Liver (tissue), 9 donors: ENCODE measurements around the gene BPIFA3. TPM values are rescaled to one million over a fixed set of nuclear protein-coding genes. Genes with fewer than 3 reads are reported as not detected.

ENCODE experiments used
- DNase-seq: peaks from one replicate; pipeline ENCODE4 v3.0.0-alpha.2; 2017; ENCODE audit warnings: low spot score
- H3K27ac ChIP-seq, 2 donors: one replicate each; pipeline ENCODE4 v1.7.0; 2013; ENCODE audit warnings: inconsistent platforms in 2 of 2, low read length in 2 of 2, control low read depth in 1 of 2, low read depth in 1 of 2, mild to moderate bottlenecking in 1 of 2
- H3K27me3 ChIP-seq, 4 donors: one replicate each; pipeline versions ENCODE4 v1.6.1 to v1.7.0; 2013; ENCODE audit warnings: low read length in 3 of 4, inconsistent platforms in 1 of 4, mild to moderate bottlenecking in 1 of 4, moderate library complexity in 1 of 4; ENCODE audit not compliant: control insufficient read depth in 4 of 4, insufficient read depth in 4 of 4
- H3K36me3 ChIP-seq, 4 donors: one replicate each; pipeline versions ENCODE4 v1.6.1 to v1.7.0; 2013; ENCODE audit warnings: low read length in 3 of 4, mild to moderate bottlenecking in 3 of 4, low read depth in 1 of 4, moderate library complexity in 1 of 4; ENCODE audit not compliant: control insufficient read depth in 4 of 4, insufficient read depth in 3 of 4
- H3K4me1 ChIP-seq, 4 donors: one replicate each; pipeline versions ENCODE4 v1.6.1 to v1.7.0; 2013; ENCODE audit warnings: low read length in 3 of 4, mild to moderate bottlenecking in 3 of 4, moderate library complexity in 1 of 4; ENCODE audit not compliant: control insufficient read depth in 4 of 4, insufficient read depth in 4 of 4
- H3K4me3 ChIP-seq, 3 donors: one replicate each; pipeline versions ENCODE4 v1.6.1 to v1.7.0; 2013; ENCODE audit warnings: low read length in 3 of 3, control low read depth in 1 of 3, low read depth in 1 of 3, mild to moderate bottlenecking in 1 of 3
- H3K9ac ChIP-seq, 2 donors: one replicate each; pipeline ENCODE4 v1.7.0; 2013; ENCODE audit warnings: low read length in 2 of 2, mild to moderate bottlenecking in 2 of 2, moderate library complexity in 2 of 2, control low read depth in 1 of 2, low read depth in 1 of 2
- H3K9me3 ChIP-seq, 4 donors: one replicate each; pipeline versions ENCODE4 v1.6.1 to v1.7.0; 2013; ENCODE audit warnings: low read length in 3 of 4; ENCODE audit not compliant: control insufficient read depth in 4 of 4
- CTCF ChIP-seq: fragments of 150-350 bp; IDR thresholded peaks from 2 replicates; pipeline ENCODE4 v1.5.1; 2017; ENCODE audit warnings: improper control_type of control experiment, low read depth, low read length; ENCODE audit not compliant: missing input control
- EGR1 ChIP-seq, 2 donors: IDR thresholded peaks; 2 replicates each; pipeline ENCODE4 v1.6.1; 2016 to 2018; ENCODE audit warnings: antibody characterized with exemption in 2 of 2, low read depth in 2 of 2
- FOXA1 ChIP-seq: IDR thresholded peaks from 2 replicates; pipeline ENCODE4 v1.6.1; 2016; ENCODE audit warnings: antibody characterized with exemption
- FOXA2 ChIP-seq: IDR thresholded peaks from 2 replicates; pipeline ENCODE4 v1.6.1; 2016; ENCODE audit warnings: antibody characterized with exemption
- GABPA ChIP-seq, 2 donors: IDR thresholded peaks in 1 of 2; conservative IDR thresholded peaks in 1 of 2; 2 replicates each; pipeline ENCODE4 v1.6.1; 2016; ENCODE audit warnings: antibody characterized with exemption in 2 of 2, mild to moderate bottlenecking in 1 of 2, moderate library complexity in 1 of 2
- HNF4A ChIP-seq, 2 donors: conservative IDR thresholded peaks; 2 replicates each; pipeline ENCODE4 v1.6.1; 2016; ENCODE audit warnings: antibody characterized with exemption in 2 of 2, mild to moderate bottlenecking in 2 of 2
- HNF4G ChIP-seq: IDR thresholded peaks from 2 replicates; pipeline ENCODE4 v1.6.1; 2016; ENCODE audit warnings: antibody characterized with exemption
- JUND ChIP-seq, 2 donors: IDR thresholded peaks; 2 replicates each; pipeline ENCODE4 v1.6.1; 2016; ENCODE audit warnings: antibody characterized with exemption in 2 of 2
- MAX ChIP-seq: IDR thresholded peaks from 2 replicates; pipeline ENCODE4 v1.6.1; 2016; ENCODE audit warnings: antibody characterized with exemption
- NR2F2 ChIP-seq: IDR thresholded peaks from 2 replicates; pipeline ENCODE4 v1.6.1; 2016; ENCODE audit warnings: antibody characterized with exemption
- RAD21 ChIP-seq, 2 donors: IDR thresholded peaks; 2 replicates each; pipeline ENCODE4 v1.6.1; 2016; ENCODE audit warnings: antibody characterized with exemption in 2 of 2, mild to moderate bottlenecking in 2 of 2
- REST ChIP-seq: IDR thresholded peaks from 2 replicates; pipeline ENCODE4 v1.6.1; 2016; ENCODE audit warnings: antibody characterized with exemption, mild to moderate bottlenecking
- RXRA ChIP-seq, 2 donors: IDR thresholded peaks; 2 replicates each; pipeline ENCODE4 v1.6.1; 2017 to 2018; ENCODE audit warnings: antibody characterized with exemption in 2 of 2, mild to moderate bottlenecking in 1 of 2
- SP1 ChIP-seq: IDR thresholded peaks from 2 replicates; pipeline ENCODE4 v1.6.1; 2018; ENCODE audit warnings: antibody characterized with exemption, mild to moderate bottlenecking
- TAF1 ChIP-seq: conservative IDR thresholded peaks from 2 replicates; pipeline ENCODE4 v1.6.1; 2016; ENCODE audit warnings: antibody characterized with exemption, mild to moderate bottlenecking
- YY1 ChIP-seq: IDR thresholded peaks from 2 replicates; pipeline ENCODE4 v1.6.1; 2016; ENCODE audit warnings: antibody characterized with exemption, mild to moderate bottlenecking
- ZBTB33 ChIP-seq: IDR thresholded peaks from 2 replicates; pipeline ENCODE4 v1.6.1; 2016; ENCODE audit warnings: antibody characterized with exemption
- WGBS: extraction: QIAGEN DNeasy Blood & Tissue Kit; methylation state at CpG from one replicate; pipeline ENCODE4 v1.1.7; 2013; 5-methylcytosine and 5-hydroxymethylcytosine counted together
- polyA plus RNA-seq, 2 donors: library from polyadenylated mRNA; stranded (reverse) in 1 of 2; unstranded in 1 of 2; fragments of 200-250 nt in 1 of 2; fragments of >200 nt in 1 of 2; fragmentation: Nextera tagmentation in 1 of 2; extraction: Ambion mirVana in 1 of 2; gene quantifications; one replicate each; pipeline versions ENCODE4 v1.2.1 to v1.2.3, GENCODE V29; 2013 to 2015
- total RNA-seq, 2 donors: library from RNA; depleted of rRNA; stranded (reverse); fragments of >200 nt; gene quantifications; one replicate each; pipeline ENCODE4 v1.2.3, GENCODE V29; 2014
- TF ChIP-seq, protein P1 (sequence below): IDR thresholded peaks from 2 replicates; pipeline ENCODE4 v1.6.1; 2016; ENCODE audit warnings: antibody characterized with exemption
- donor health status: healthy.
- donor health status: healthy.
- donor health status: healthy.
- donor health status: healthy.
- donor health status: healthy.

BPIFA3 gene
- total and polyA plus RNA-seq, 4 donors, result not detected

GRCh38 chr20:33242319-33243100 lies 25.4 kb downstream of the BPIFA3 start (continued):
- no peak for TF ChIP-seq GABPA (IDR thresholded peaks at IDR 0.05 in 1 of 2, conservative IDR thresholded peaks at IDR 0.05 in 1 of 2)

DNA sequence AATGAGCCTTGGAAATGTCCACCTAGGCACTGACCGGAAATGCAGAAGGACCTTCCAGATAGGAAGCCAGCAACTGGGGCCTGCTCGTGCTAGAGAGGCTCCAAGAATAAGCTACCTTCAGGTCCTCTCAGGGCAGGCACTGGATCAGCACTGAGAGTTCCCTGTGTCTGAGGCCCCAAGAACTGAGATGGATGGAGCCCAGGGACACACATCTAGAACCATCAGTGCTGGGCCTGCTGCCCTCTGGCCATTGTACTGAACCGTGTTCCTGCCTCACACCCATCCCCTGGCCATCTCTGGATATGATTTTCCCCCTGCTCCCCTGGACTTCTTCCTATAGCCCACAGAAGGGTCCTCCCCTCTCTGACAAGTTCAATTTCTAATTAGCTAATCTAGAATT lies 28.9 kb downstream of the BPIFA3 start:
- H3K9me3 ChIP-seq, result no peaks in the 10 kb centered on the region
- H3K4me1 ChIP-seq, result no peaks in the 10 kb centered on the region
- WGBS, result 80% methylated on average over 3 of the region's 3 CpGs
- H3K27ac ChIP-seq, result no peak overlapping the region
- H3K36me3 ChIP-seq, result no peaks in the 10 kb centered on the region
- TF ChIP-seq FOXA2 (no peak), SP1 (no peak), CTCF (no peak), NR2F2 (no peak), RAD21 (IDR thresholded peaks at IDR 0.05) (no peak), EGR1 (IDR thresholded peaks at IDR 0.05; ENCODE audit: low read depth in 2 of 2) (no peak), MAX (no peak), HNF4A (conservative IDR thresholded peaks at IDR 0.05) (no peak), JUND (IDR thresholded peaks at IDR 0.05) (no peak), TAF1 (no peak), GABPA (IDR thresholded peaks at IDR 0.05 in 1 of 2, conservative IDR thresholded peaks at IDR 0.05 in 1 of 2) (no peak), ZBTB33 (no peak), YY1 (no peak), FOXA1 (no peak), HNF4G (no peak), REST (no peak), RXRA (IDR thresholded peaks at IDR 0.05) (no peak)
- TF ChIP-seq, protein P1, sequence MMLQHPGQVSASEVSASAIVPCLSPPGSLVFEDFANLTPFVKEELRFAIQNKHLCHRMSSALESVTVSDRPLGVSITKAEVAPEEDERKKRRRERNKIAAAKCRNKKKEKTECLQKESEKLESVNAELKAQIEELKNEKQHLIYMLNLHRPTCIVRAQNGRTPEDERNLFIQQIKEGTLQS, result no peak
- no peak overlapping the region for H3K4me3 ChIP-seq
- no peak for DNase-seq
- H3K27me3 ChIP-seq, result no peaks in the 10 kb centered on the region
- H3K9ac ChIP-seq, result no peak overlapping the region
